Psoas muscle (tissue), 8 donors: ENCODE data around the gene TAX1BP1. TPM values are rescaled to one million over a fixed set of nuclear protein-coding genes. Genes with fewer than 3 reads are reported as not detected.

ENCODE experiments used
- ATAC-seq, 4 donors: fragments of 200-7000 bp; cut with Tn5 transposase; one replicate each; pipeline ENCODE4 v1.9.1; 2020; ENCODE audit warnings: moderate library complexity in 3 of 4, mild to moderate bottlenecking in 2 of 4
- DNase-seq, 2 donors: peaks; one replicate each; pipeline ENCODE4 v3.0.0-alpha.2; 2020
- H3K27ac ChIP-seq: fragments of 200-600 bp; one replicate; pipeline ENCODE4 v1.8.0; 2022
- H3K27me3 ChIP-seq, 3 donors: fragments of 200-600 bp in 1 of 3; one replicate each; pipeline versions ENCODE4 v1.6.1 to v1.8.0; 2013 to 2022; ENCODE audit warnings: low read length in 2 of 3, mild to moderate bottlenecking in 2 of 3, moderate library complexity in 1 of 3; ENCODE audit not compliant: insufficient read depth in 3 of 3
- H3K36me3 ChIP-seq, 2 donors: fragments of 200-600 bp in 1 of 2; one replicate each; pipeline versions ENCODE4 v1.6.1 to v1.8.0; 2013 to 2022; ENCODE audit warnings: low read depth in 1 of 2, mild to moderate bottlenecking in 1 of 2, moderate library complexity in 1 of 2; ENCODE audit not compliant: insufficient read depth in 1 of 2
- H3K4me1 ChIP-seq: fragments of 200-600 bp; one replicate; pipeline ENCODE4 v1.8.0; 2022
- H3K4me3 ChIP-seq: fragments of 200-600 bp; one replicate; pipeline ENCODE4 v1.8.0; 2022; ENCODE audit warnings: mild to moderate bottlenecking
- H3K9me3 ChIP-seq: fragments of 200-600 bp; one replicate; pipeline ENCODE4 v1.8.0; 2022
- CTCF ChIP-seq: fragments of 200-600 bp; IDR thresholded peaks from one replicate; pipeline ENCODE4 v1.8.0; 2022; ENCODE audit warnings: antibody characterized with exemption
- WGBS, 3 donors: extraction: QIAGEN DNeasy Blood & Tissue Kit; methylation state at CpG; one replicate each; pipeline versions ENCODE4 v1.1.6 to v1.1.7; 2013; 5-methylcytosine and 5-hydroxymethylcytosine counted together
- intact Hi-C, 2 donors: fragments of 100-400 bp; cut with DNase I; formaldehyde crosslinking; loops; one replicate each; pipeline versions ENCODE4 v1.11.0 to v1.14.2; 2022
- polyA plus RNA-seq, 3 donors: library from polyadenylated mRNA; stranded (reverse); fragments of 200-250 nt; gene quantifications; one replicate each; pipeline ENCODE4 v1.2.3, GENCODE V29; 2013
- total RNA-seq, 4 donors: library from RNA; stranded (reverse); fragmentation: NEBNext Ultra II Directional in 2 of 4; extraction: Animal tissue kit (Norgen Biotek cat#: 25700) in 2 of 4; gene quantifications; one replicate each; pipeline versions ENCODE4 v1.2.1 to v1.2.4, GENCODE V29; 2021 to 2023
- donor health status: healthy with polysubstance abuse.
- donor health status: DM: no; HTN: no; CAD: no; lungs with moderate emphysema.
- donor health status: Bipolar disorder and iron deficiency.
- donor health status: healthy.
- donor health status: DM: yes; HTN: yes; CAD: no.
- donor health status: DM: no; HTN: no; CAD: no.
- donor health status: DM: no; HTN: no; CAD: no.
- donor health status: DM: yes; HTN: yes; CAD: no.

Gene TAX1BP1
- total and polyA plus RNA-seq, 7 donors = 65.9 to 171 (median 123) TPM

GRCh38 chr7:27697861-27698430 lies 42.0 kb upstream of the TAX1BP1 start:
- intact Hi-C loops = no loop called here
- WGBS, 3 donors = 78 to 88% (median 85%) methylated on average over 3 of the region's 3 CpGs
- Histone ChIP-seq H3K27ac (no peak overlapping the region), H3K4me3 (no peak overlapping the region), H3K4me1 (no peaks in the 10 kb centered on the region), H3K9me3 (no peaks in the 10 kb centered on the region), H3K36me3 (no peaks in the 10 kb centered on the region), H3K27me3 (no peaks in the 10 kb centered on the region)
- ATAC-seq (no peak), DNase-seq (no peak)
- TF ChIP-seq CTCF = no peak

DNA sequence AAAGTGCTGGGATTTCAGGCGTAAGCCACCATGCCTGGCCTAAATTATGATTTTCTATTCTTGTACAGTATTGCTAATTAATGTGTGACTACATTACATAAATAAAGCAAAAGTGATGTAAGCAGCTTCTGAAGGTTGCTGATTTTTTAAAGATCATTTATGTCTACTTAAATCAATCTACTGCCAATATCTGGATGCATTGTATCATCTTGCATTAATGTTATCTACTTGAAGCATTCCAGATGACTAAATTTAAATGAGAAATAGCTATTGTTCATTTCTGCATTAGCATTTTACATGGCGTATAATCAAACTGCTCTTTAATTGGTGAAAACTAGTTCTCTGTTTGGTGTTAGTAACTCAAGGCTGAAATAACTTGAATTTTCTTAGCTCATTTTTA lies 40.2 kb upstream of the TAX1BP1 start:
- no peak overlapping the region for H3K27ac ChIP-seq
- no peak for TF ChIP-seq CTCF
- WGBS, 3 donors = 94 to 96% (median 94%) methylated on average over 2 of the region's 2 CpGs
- H3K36me3 ChIP-seq = no peaks in the 10 kb centered on the region
- H3K4me1 ChIP-seq = no peaks in the 10 kb centered on the region
- DNase-seq = no peak
- no peaks in the 10 kb centered on the region for H3K9me3 ChIP-seq
- no peak for ATAC-seq
- no peaks in the 10 kb centered on the region for H3K27me3 ChIP-seq
- intact Hi-C loops = no loop called here
- no peak overlapping the region for H3K4me3 ChIP-seq

DNA sequence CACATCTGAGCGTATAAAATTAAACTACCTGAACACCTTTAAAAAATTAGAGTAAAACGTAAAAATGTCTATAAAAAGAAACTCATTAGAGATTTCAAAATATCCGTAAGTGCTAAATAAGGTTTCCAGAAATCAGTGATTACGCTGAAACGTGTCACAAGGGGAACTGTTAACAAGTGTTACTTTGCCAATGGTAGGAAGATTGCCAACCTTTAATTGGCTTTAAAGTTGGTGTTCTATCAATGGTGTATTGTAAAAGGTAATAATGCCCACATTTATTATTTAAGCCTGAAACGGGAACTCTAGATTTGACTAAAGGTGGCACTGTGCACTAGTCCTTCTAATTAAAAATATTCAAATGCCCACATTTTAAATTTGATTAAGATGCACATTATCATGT lies 39.5 kb upstream of the TAX1BP1 start:
- Histone ChIP-seq H3K9me3 (no peaks in the 10 kb centered on the region), H3K27me3 (no peaks in the 10 kb centered on the region), H3K27ac (no peak overlapping the region), H3K4me1 (no peaks in the 10 kb centered on the region), H3K36me3 (no peaks in the 10 kb centered on the region), H3K4me3 (no peak overlapping the region)
- intact Hi-C loops = no loop called here
- ATAC-seq (no peak), DNase-seq (no peak)
- 77 to 84% (median 83%) methylated on average over 6 of the region's 6 CpGs for WGBS, 3 donors
- no peak for TF ChIP-seq CTCF

DNA sequence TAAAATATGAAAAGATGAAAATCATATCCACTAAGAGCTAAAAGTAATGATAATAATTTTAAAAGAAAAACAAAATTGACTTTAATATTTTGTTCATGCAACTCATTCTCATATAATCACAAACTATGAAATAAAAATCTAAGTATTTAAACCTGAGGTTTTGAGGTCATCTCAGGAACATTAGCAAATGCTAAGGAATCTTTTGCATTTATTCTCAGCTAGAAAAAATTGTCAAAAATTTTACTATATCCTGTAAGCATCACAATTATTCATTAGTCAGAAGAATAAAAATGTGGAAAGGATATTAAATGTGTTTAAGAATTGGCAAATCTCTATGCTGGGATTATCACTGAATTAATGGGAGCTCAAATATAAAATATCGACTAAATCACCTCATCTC lies 36.8 kb upstream of the TAX1BP1 start:
- intact Hi-C loops = no loop called here
- ATAC-seq = no peak
- 95 to 98% (median 97%) methylated on average over 1 of the region's 1 CpG for WGBS, 3 donors

More for the DNA sequence above, 36.8 kb upstream of the TAX1BP1 start:
- Histone ChIP-seq H3K27ac (no peak overlapping the region), H3K27me3 (no peaks in the 10 kb centered on the region), H3K4me3 (no peak overlapping the region), H3K9me3 (no peaks in the 10 kb centered on the region), H3K4me1 (no peaks in the 10 kb centered on the region), H3K36me3 (no peaks in the 10 kb centered on the region)
- DNase-seq = no peak
- no peak for TF ChIP-seq CTCF
